ENCODE data around the gene CDCA4.

The CDCA4 gene

DNA sequence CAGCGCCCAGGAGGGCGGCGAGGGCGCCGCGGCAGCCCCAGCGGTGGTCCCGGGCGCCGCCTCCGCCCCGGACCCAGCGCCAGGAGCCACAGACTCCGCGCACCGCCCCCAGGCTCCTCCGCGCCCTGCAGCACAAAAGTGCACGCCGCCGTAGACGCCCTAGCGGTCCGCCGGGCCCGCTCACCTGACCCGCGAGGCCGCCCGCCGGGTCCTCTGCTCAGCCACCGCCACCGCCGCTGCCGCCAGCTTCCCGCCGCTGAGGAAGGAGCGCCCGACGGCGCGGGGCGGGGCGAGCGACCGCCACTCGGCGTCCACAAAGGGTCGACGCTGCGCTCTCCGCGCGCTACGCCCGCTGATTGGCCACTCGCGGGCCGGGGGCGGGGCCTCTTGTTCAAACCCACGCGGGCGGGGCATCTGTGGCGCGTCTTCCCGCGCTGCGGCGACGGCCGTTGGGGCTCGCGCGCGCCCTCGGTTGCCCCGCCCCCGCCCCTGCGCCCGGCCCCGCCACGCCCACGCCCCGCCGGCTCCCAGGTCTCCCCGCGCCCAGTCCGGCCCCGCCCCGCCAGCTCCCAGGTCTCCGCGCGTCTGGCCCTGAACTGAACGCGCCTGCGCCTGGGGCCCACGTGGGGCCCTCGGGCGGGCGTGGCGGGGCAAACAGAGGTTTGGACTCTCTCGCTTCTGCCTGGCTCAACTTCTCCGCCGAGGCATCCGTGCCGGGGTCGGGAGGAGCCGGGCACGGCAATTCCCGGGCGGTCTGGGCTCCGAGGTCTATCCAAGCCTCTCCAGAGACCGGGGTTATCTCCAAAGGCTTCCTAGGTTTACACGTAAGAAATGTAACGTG lies at the start of gene CDCA4:
Gene CDCA4, minus strand, starts transcription at position 269 of the 841 bp plus-strand sequence. CDS start 9,154 bp downstream, outside the sequence.
- TF ChIP-seq, protein P1, sequence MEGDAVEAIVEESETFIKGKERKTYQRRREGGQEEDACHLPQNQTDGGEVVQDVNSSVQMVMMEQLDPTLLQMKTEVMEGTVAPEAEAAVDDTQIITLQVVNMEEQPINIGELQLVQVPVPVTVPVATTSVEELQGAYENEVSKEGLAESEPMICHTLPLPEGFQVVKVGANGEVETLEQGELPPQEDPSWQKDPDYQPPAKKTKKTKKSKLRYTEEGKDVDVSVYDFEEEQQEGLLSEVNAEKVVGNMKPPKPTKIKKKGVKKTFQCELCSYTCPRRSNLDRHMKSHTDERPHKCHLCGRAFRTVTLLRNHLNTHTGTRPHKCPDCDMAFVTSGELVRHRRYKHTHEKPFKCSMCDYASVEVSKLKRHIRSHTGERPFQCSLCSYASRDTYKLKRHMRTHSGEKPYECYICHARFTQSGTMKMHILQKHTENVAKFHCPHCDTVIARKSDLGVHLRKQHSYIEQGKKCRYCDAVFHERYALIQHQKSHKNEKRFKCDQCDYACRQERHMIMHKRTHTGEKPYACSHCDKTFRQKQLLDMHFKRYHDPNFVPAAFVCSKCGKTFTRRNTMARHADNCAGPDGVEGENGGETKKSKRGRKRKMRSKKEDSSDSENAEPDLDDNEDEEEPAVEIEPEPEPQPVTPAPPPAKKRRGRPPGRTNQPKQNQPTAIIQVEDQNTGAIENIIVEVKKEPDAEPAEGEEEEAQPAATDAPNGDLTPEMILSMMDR (conservative IDR thresholded peaks at IDR 0.05; ENCODE audit: low read depth, low read length): no peak
- H3K4me3 ChIP-seq (ENCODE audit: low read length): peak within 1 kb of the TSS; percentile 83
- peak; percentile 80 for DNase-seq (ENCODE audit: low read depth)

DNA sequence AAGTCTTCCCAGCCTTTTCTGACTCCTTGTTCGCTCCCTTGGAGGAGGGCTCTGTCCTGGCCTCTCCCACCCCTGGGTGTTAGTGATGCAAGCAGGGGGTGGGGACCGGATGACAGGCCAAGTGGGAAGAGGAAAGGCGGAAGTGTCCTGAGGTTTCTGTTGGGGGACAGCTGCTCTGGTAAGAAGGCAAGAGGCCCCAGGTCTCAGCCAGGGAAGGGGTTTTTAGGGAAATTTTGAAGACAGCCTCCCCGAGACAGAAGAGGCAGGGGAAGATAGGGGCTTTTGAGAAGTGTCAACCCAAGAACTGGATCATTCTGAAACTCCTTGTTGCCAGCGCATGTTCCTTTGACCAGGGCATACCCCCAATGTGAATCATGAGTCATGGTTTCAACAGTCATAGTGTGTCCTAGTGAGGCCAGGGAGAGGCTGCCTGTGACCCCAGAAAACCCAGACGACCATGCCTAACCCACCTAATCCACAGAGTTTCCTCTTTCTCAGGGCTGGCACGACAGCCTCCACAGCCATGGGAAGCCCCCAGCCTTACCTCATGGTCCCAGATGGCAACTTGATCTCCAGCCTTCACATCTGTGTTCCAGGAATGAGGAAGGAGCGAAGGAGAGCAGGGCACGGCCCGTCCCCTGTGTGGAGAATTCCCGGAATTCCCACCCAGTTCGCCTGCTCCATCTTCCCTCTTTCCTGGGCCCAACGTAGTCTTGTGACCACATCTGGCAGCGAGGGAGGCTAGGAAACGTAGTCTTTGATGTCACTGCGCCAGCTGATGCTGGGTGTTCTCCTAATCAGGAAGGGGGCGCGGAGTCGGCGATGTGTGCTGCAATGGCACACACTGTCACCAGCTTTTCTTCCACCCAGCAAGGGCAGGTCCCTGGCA lies 49.2 kb upstream of the CDCA4 start:
- DNase-seq (ENCODE audit: low read depth): no peak
- H3K4me3 ChIP-seq (ENCODE audit: low read length): no peak overlapping the region
- TF ChIP-seq, protein P1 (conservative IDR thresholded peaks at IDR 0.05; ENCODE audit: low read depth, low read length): no peak

DNA sequence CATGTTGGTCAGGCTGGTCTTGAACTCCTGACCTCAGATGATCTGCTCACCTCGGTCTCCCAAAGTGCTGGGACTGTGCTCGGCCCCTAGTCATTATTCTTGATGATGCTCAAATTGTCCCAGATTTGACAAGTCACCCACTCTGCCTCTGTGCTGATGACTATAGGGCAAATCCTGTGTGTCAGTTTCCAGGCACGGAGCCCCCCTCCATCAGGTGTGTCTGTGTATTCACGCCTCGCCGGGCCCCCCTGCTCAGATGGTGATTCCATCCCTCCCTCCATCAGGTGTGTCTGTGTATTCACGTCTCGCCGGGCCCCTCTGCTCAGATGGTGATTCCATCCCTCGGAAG lies 48.6 kb upstream of the CDCA4 start:
- H3K4me3 ChIP-seq (ENCODE audit: low read length): no peak overlapping the region
- TF ChIP-seq, protein P1 (conservative IDR thresholded peaks at IDR 0.05; ENCODE audit: low read depth, low read length): no peak

DNA sequence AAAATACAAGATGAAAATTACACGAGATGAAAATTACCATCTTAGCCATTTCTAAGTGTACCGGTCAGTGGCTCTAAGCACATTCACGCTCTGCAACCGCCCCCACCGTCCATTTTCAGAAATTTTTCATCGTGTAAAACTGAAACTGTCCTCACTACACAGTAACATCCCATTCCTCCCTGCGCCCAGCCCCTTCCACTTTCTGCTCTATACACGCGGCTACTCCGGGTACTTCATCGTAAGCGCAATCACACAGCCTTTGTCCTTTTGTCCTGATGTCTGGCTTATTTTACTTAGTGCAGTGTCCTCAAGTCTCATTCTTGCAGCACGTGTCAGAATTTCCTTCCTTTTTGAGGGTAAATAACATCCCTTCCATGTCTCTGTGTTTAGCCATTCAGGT lies 47.9 kb upstream of the CDCA4 start:
- TF ChIP-seq, protein P1 (conservative IDR thresholded peaks at IDR 0.05; ENCODE audit: low read depth, low read length): no peak
- no peak for DNase-seq (ENCODE audit: low read depth)
- H3K4me3 ChIP-seq (ENCODE audit: low read length): no peak overlapping the region

More for the DNA sequence above, 48.6 kb upstream of the CDCA4 start:
- DNase-seq (ENCODE audit: low read depth): no peak

DNA sequence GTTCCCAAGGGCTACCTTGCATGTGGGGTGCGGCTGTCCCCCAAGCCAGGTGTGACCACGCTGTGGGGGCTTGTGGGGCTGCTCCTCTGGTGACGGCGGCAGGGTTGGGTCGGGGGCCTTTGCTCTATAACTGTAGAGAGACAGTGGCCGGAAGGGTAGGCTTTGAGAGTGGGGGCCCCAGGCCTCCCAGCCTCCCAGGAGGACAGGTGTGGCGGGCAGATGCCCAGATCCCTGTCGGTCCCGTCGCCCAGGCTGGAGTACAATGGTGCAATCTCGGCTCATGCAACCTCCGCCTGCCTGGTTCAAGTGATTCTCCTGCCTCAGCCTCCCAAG lies 47.1 kb upstream of the CDCA4 start:
- TF ChIP-seq, protein P1 (conservative IDR thresholded peaks at IDR 0.05; ENCODE audit: low read depth, low read length): no peak
- H3K4me3 ChIP-seq (ENCODE audit: low read length): no peak overlapping the region
- no peak for DNase-seq (ENCODE audit: low read depth)

DNA sequence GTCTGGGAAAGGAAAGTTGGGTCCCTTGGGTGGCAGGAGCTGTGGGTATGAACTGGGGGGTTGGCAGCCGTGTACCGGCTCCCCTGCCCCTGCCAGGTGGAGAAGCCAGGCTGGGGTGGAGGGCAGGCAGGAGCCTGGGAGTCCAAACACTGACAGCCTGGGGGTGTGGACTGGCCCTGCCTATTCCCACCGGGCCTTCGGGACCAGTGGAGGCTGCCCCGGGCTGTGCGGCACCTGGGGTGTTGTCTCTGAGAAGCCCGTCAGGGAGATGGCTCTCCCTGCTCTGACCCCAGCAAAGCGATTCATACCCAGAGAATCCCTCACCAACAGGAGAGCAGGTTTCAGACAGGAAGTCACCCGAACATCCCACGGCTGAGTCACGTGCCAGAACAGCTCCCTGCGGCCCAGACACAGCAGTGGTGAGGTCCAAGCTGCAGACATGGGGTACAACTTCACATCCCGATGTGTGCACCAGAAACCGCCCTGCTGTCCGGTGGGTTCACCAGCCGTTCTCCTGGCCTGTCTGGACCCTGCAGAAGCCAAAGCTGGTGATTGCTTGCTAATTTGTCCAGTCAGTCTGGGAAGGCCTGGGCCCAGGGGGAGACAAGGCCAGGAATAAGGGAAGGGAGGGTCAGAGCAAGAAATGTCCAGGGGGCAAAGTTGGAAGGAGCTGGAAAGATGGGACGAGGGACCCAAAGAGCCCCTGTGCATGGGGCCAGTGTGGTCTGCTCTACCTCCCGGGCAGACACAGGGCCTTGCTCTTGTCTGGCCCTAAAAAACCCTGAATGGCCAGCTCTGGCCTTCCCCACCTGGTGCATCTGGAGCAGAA lies 46.5 kb upstream of the CDCA4 start:
- DNase-seq (ENCODE audit: low read depth): no peak
- no peak overlapping the region for H3K4me3 ChIP-seq (ENCODE audit: low read length)
- TF ChIP-seq, protein P1 (conservative IDR thresholded peaks at IDR 0.05; ENCODE audit: low read depth, low read length): no peak

Measured in retinal pigment epithelial cell (primary cell).